Hepatocyte (in vitro differentiated cells): ENCODE measurements around the gene TBC1D26.
"Not testable (repeated sequence)": the region's sequence is repeated elsewhere in the genome, so short reads cannot be mapped to it uniquely, and the experiment has no call there.

ENCODE experiments used
- CTCF ChIP-seq: fragments of 200-600 bp; sonication (generic); IDR thresholded peaks from 2 replicates; pipeline ENCODE4 v1.5.1; 2016; ENCODE audit warnings: antibody characterized with exemption, mild to moderate bottlenecking; ENCODE audit not compliant: poor library complexity
- EZH2 ChIP-seq: fragments of 200-600 bp; sonication (generic); IDR thresholded peaks from 2 replicates; pipeline ENCODE4 v1.6.1; 2016; ENCODE audit warnings: antibody characterized with exemption, mild to moderate bottlenecking, borderline replicate concordance

GRCh38 chr17:15687494-15687893, 44.6 kb upstream of the TBC1D26 start:
- not testable (repeated sequence) for TF ChIP-seq CTCF, EZH2
